C4-2B (cell line): ENCODE measurements around the gene ARL2BP.

Experiments
- H3K27ac ChIP-seq: fragments of 450-650 bp; 2 replicates; pipeline ENCODE4 v1.5.1; 2017
- CTCF ChIP-seq: fragments of 450-650 bp; conservative IDR thresholded peaks from 2 replicates; pipeline ENCODE4 v1.5.1; 2017; ENCODE audit warnings: mild to moderate bottlenecking
- ZFX ChIP-seq: fragments of 450-650 bp; IDR thresholded peaks from 2 replicates; pipeline ENCODE4 v1.6.1; 2017

ARL2BP gene

DNA sequence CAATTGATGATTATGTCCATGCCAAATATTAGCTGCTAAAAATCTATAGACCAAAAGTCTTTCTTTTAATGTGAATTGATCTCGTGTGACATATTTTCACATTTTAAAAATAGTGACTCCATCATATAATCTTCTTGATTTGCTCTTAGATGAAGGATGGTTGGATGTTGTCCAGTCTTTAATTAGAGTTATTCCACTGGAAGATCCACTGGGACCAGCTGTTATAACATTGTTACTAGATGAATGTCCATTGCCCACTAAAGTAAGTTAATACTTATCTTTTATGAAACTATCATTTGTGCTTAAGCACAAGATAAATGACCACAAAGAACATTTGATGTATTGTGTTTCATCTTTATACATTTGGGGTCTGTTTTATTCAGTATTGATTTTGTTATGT is 36.1 kb upstream of the ARL2BP start:
- H3K27ac ChIP-seq = no peak overlapping the region
- TF ChIP-seq ZFX (no peak), CTCF (no peak)

- H3K27ac ChIP-seq = no peak overlapping the region
- TF ChIP-seq CTCF = no peak
- no peak for TF ChIP-seq ZFX
These were observed 35.3 kb upstream of the ARL2BP start for GRCh38 chr16:57209780-57210179.

GRCh38 chr16:57213462-57213861 is 31.6 kb upstream of the ARL2BP start:
- TF ChIP-seq ZFX (no peak), CTCF (no peak)
- no peak overlapping the region for H3K27ac ChIP-seq

GRCh38 chr16:57216968-57217367 is 28.1 kb upstream of the ARL2BP start:
- TF ChIP-seq CTCF (no peak), ZFX (no peak)
- H3K27ac ChIP-seq = no peak overlapping the region

DNA sequence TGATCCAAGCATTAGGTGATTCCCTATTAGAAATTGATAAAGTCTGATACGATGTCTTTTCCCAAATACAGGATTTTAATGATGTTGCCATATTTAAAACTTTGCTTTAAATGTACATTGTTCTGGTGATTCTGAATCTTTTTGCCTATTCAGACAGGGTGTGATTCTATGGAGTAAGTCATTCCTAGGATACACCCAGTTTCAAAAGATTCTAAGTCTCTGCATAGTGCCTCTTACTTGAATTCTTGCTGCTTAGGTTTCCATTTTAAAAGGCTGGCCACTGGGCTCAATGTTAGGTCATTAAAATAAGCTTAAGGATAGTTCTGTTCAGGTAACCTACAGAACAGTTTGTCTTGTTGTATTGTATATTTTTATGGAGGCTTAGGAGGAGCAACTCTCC is 22.0 kb upstream of the ARL2BP start:
- H3K27ac ChIP-seq = no peak overlapping the region
- no peak for TF ChIP-seq CTCF
- TF ChIP-seq ZFX = no peak

- TF ChIP-seq CTCF (no peak), ZFX (no peak)
- H3K27ac ChIP-seq = no peak overlapping the region
These were observed 20.3 kb upstream of the ARL2BP start for GRCh38 chr16:57224651-57225335.

- TF ChIP-seq ZFX (no peak), CTCF (no peak)
- no peak overlapping the region for H3K27ac ChIP-seq
These were observed 19.1 kb upstream of the ARL2BP start for GRCh38 chr16:57225978-57226377.
